ENCODE measurements around the gene CIDEB.
A peak's percentile ranks its signal among the peaks of the same experiment; 100 is the strongest.

Gene CIDEB

GRCh38 chr14:24312736-24313507 lies 5.1 kb upstream of the CIDEB start:
- peak; percentile 70 for DNase-seq (ENCODE audit: low spot score)

GRCh38 chr14:24311837-24312615 lies 4.2 kb upstream of the CIDEB start:
- no peak for DNase-seq (ENCODE audit: low spot score)

GRCh38 chr14:24310646-24311604 lies 3.1 kb upstream of the CIDEB start, which contains the start of gene LTB4R:
Gene LTB4R (plus strand): TSS chr14:24311502. CDS start chr14:24315652, 4,150 bp downstream.
- peak; percentile 68 for DNase-seq (ENCODE audit: low spot score)

GRCh38 chr14:24310265-24310645 lies 2.5 kb upstream of the CIDEB start:
- DNase-seq (ENCODE audit: low spot score): no peak

DNA sequence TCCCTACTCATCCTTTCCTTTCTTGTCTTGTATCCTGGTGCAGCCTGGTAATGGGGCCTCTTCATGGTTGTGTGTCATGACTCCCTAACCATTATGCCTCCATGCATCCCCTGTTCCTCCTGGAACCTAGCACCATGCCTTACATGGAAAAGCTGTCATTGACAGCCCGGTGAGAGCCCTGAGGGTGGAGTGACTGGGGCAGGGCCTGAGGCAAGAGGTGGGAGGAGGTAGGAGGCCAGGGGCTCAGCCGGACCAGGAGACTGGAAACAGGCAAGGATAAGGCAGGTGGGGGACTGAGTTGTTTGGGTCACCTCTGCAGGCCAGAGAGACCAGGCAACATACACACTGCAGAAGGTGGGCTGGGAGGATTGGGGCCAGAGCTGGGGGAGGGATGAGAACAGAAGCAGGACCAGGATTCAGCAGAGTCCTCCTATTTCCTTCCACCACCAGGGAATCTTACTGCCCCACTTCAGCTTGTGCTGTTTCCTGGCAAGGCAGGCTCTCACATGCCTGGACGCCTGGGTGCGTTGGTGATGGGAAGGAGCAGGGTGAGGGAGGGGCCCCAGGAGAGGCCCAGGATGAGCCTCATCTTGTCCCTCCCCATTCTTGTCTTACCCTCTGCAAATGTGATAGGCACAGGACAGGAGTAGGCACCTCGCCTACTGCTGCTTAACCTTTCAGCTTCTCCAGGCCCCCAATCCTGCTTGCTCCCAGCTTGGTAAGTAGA lies 1.9 kb upstream of the CIDEB start, which contains the start of gene LTB4R2:
TSS of gene LTB4R2 (plus strand) at position 603 of the 727 bp plus-strand sequence. CDS start 525 bp downstream, outside the sequence.
- DNase-seq (ENCODE audit: low spot score): no peak

DNA sequence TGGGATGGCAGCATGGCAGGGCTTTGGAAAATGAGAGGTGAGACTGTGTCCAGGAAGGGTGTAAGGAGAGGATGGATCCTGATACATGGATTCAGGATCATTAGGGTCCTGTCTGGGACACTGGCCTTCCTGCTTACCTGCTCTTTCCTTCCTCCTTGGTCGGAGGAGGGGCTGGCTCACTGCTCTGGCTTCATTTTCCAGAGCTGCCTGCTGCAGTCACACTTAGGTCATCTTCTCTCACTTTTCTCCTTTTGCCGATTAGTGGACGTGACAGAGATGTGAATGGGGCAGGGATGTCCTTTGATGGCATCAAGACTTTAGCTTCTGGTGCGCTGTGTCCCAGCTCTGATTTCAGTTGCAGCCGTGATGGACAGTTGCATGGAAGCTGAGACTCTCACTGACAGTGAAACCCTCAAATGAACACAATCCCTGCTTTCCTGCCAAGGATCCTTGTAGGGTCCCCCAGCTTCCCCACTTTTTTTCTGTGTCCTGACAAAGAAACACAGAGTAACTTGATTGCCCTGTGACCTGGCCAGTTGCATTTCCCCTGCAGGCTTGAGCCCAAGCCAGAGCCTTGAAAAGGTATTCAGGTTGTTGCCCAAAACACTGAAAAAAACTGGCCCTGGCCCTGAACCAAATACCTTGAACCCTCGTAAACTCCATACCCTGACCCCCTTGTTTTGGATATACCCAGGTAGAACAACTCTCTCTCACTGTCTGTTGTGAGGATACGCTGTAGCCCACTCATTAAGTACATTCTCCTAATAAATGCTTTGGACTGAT lies 756 bp upstream of the CIDEB start:
- no peak for DNase-seq (ENCODE audit: low spot score)

DNA sequence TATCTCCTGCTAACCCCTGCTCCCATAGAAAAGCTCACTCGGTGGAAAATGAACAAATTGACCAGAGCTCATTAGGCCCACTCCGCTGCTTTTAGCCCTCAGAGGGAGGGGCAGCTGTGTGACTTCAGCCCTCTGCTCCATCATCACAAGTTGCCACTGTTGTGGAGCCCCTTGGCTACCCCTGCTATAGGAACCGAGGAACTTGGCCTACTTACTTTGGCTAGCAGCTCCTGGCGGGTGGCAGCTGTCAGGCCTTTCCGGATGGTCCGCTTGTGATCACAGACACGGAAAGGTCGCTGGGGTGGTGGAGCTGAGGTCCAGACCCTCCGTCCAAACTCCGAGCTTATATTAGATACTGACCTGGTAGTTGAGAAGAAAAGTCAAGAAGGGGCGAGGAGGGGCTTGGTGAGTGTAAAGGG lies 612 bp downstream of the CIDEB start:
- DNase-seq (ENCODE audit: low spot score): no peak

DNA sequence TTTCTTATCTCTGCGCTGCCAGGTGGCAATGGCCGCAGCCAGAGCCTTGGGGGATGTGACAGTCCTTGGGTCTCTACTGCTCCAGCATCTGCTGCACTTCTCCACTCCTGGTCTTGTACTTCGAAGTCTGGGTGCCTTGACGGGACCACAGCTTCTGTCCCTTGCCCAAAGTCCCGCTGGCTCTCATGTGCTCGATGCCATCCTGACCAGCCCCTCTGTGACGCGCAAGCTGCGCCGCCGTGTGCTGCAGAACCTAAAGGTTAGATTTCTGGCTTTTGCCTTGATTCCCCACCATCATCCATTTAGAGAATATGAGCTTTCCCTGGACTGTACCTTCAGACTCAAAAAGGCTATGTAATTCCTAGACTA lies 3.8 kb downstream of the CIDEB start:
- no peak for DNase-seq (ENCODE audit: low spot score)

- no peak for DNase-seq (ENCODE audit: low spot score)
Observed at GRCh38 chr14:24300326-24300980, 7.3 kb downstream of the CIDEB start.

GRCh38 chr14:24299255-24300191 lies 8.3 kb downstream of the CIDEB start, which contains the start of the genes DHRS1 and NOP9:
Gene DHRS1 (minus strand): TSS chr14:24299780. CDS start chr14:24299106, 674 bp downstream.
Gene NOP9 (plus strand): TSS chr14:24299850. CDS start chr14:24299955, 105 bp downstream.
- DNase-seq (ENCODE audit: low spot score): peak; percentile 92

DNA sequence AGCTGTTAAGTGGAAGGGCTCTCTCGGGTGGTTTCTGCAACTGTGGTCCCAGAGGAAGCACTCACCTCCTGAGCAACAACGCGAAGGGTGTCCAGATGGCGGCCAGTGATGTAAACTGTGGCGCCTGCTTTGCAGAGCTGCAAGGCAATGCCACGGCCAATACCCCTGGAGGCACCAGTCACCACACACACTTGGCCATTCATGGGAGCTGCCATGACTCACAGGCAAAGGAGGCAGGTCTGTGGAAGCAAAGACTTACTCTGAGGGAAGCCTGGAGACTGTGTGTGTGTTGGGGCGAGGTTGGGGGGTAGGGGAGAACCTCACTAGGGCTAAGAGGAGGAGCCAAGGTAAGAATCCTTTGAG lies 8.9 kb downstream of the CIDEB start:
- no peak for DNase-seq (ENCODE audit: low spot score)

GRCh38 chr14:24297190-24297964 lies 10.4 kb downstream of the CIDEB start:
- no peak for DNase-seq (ENCODE audit: low spot score)

- DNase-seq (ENCODE audit: low spot score): peak; percentile 85
Observed at GRCh38 chr14:24296341-24297157, 11.2 kb downstream of the CIDEB start.

DNA sequence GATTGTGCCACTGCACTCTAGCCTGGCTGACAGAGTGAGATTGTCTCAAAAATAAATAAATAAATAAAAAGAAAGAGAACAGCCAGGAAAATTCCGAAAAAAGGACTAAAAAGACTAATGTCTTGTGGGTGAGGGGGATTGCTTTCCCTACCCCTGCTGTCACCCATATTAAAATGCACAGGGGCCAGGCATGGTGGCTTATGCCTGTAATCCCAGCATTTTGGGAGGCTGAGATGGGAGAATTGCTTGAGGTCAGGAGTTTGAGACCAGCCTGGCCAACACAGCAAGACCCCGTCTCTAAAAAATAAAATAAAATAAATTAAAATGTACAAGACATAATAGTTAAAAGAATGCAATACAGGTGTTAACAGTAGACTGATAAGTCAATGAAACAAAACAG lies 14.3 kb downstream of the CIDEB start:
- DNase-seq (ENCODE audit: low spot score): no peak

- DNase-seq (ENCODE audit: low spot score): no peak
Observed at GRCh38 chr14:24292118-24292807, 15.5 kb downstream of the CIDEB start.

DNA sequence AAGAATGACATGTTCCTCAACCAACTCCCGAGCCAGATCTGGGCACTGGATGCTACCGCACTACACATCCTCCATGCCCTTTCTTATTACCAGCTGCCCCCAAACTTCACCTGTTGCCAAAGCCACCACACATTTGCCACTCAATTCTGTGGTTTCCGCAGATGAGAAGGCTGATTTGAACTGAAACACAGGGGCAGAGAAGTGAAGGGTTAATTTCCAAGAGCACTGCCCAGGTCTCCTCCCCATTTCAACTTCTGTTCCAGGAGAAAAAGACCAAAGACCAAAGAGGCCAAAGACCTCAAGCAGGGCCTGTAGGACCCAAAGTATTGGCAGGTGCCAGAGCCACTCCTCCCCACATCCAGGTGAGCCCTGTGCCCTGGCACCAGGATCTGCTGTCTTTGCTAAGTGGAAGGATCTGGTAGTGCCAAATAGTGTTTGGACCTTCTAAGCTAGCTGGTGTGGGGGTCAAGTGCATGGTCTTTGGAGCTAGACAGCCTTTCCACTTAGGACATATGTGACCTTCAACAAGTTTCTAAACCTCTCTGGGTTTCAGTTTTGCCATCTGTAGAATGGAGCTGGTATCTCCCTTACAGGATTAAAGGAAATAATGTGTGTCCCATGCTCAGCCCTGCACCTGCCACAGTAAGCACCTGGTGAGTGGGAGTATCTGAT lies 16.2 kb downstream of the CIDEB start:
- no peak for DNase-seq (ENCODE audit: low spot score)

All from activated CD4-positive, alpha-beta T cell treated with anti-CD3 and anti-CD28 coated beads, Interleukin-2, Interleukin-4, amounts not matched to agents 100 ng/mL and 50 ng/mL, durations not matched to agents 16 hours and 8 hours (primary cell).